Right lobe of liver (tissue), 4 donors: ENCODE measurements around the gene EEIG1.

Experiments used
- CTCF ChIP-seq, 4 donors: fragments of 200-600 bp in 3 of 4; fragments of 450-650 bp in 1 of 4; IDR thresholded peaks; one replicate each; pipeline versions ENCODE4 v1.5.1 to v1.8.0; 2016 to 2022; ENCODE audit warnings: antibody characterized with exemption in 4 of 4, mild to moderate bottlenecking in 2 of 4
- POLR2A ChIP-seq: fragments of 450-650 bp; IDR thresholded peaks from one replicate; pipeline ENCODE4 v1.6.1; 2017; ENCODE audit warnings: antibody characterized with exemption, mild to moderate bottlenecking
- donor health status: DM: no; HTN: no; CAD: no.
- donor health status: DM: no; HTN: no; CAD: no.
- donor health status: DM: no; HTN: yes; CAD: no.

- TF ChIP-seq CTCF (IDR thresholded peaks at IDR 0.05) (no peak), POLR2A (no peak)
Observed at GRCh38 chr9:127977884-127978647, 2.7 kb downstream of the EEIG1 start.
